PC-3 (cell line): ENCODE data around the gene QRICH1.

ENCODE experiments used
- CTCF ChIP-seq: fragments of 300-600 bp; sonication (generic); conservative IDR thresholded peaks from 2 replicates; pipeline ENCODE4 v1.5.1; 2017; ENCODE audit warnings: antibody characterized with exemption, low read depth, mild to moderate bottlenecking, low read length
- EZH2 ChIP-seq: fragments of 300-600 bp; sonication (generic); IDR thresholded peaks from one replicate; pipeline ENCODE4 v1.6.1; 2017; ENCODE audit warnings: antibody characterized with exemption, mild to moderate bottlenecking, low read length; ENCODE audit not compliant: unreplicated experiment

GRCh38 chr3:49030321-49030720, 63.5 kb downstream of the QRICH1 start:
- no peak for TF ChIP-seq CTCF
- no peak for TF ChIP-seq EZH2
